T-helper 2 cell treated with Interferon-gamma antibody and Interleukin-4, amounts not matched to agents 100 ng/mL and 5 ng/mL, for 36 hours (primary cell): Measurements from ENCODE around the gene DENND1B. TPM values are rescaled to one million over a fixed set of nuclear protein-coding genes. Genes with fewer than 3 reads are reported as not detected.

Source experiments
- intact Hi-C: fragments of 100-400 bp; cut with micrococcal nuclease; formaldehyde crosslinking; loops from one replicate; pipeline ENCODE4 v1.15.1; 2023
- total RNA-seq: library from RNA; stranded (reverse); gene quantifications from 2 replicates; pipeline ENCODE4 v1.2.3, GENCODE V29; 2022

Gene DENND1B
- 55.4 and 55.9 TPM in 2 replicates for total RNA-seq

DNA sequence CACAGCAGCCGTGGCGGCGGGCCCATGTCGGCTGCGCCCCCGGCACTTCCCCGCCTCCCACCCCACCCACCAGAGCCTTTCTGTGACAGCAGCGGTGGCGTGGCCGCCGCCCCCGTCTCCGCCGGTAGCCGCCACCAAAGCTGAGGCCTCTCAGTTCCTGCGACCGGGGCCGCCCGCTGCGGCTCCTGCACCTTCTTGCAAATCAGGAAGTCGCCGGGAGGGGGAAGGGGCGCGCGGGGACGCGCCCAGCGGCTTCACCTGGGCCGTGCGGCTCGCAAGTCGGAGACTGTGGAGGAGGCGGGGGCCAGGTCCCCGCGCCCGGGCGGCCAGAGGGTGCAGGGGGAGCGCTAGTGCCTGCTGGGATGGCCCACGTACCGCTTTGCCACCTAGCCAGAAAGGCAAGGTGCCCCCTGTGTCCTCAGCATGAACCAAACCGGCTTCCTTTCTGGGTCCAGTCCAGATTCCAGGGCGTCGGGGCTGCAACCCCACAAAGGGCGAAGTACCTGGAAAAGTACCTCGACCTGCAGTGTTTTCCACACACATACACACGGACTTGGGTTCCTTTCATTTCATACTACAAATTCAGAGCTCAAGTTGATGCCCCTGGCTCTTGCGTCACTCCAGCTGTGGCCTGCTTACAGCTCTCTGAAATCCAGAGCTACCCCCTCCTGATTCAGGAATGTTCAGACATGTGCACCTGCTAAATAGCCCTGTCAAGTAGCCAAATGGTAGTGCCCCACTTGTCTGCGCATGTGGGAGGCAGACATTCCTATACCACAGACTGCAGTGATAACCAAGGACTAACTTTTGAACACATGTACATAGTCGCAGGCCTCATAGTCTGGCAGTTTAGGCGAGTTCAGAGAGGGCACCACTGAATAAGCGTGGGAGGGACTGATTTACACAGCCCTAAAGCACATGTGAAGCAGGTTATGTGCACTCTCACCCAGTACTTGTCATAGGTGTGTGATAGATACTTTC, at the start of gene DENND1B:
Gene DENND1B (minus strand): TSS at position 199 of the 981 bp plus-strand sequence. CDS start 325 bp downstream, outside the sequence.
- intact Hi-C loops = loop anchor here (1.0 to 10.0 kb wide), 9 partner anchors 14 to 869 kb away; partner anchors contain the start of genes ASPM, C1orf53 and NEK7

DNA sequence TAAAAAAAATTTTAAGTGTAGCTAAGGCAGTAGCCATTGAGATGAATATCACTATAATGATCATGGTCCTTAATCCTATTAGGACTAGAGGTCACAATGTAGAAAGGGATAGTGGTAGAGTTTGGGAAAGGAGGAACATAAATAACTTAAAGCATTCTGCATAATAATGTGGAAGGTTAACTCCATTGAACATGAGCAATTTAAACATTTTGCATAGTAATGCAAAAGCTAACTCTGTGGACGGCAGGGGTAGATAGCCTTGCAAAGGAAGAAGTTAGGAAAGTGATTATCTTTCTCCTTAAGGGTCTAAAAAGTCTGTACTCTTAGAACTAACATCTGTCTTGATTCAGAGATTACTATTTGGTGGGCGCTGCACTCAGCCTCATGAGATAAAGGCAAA, 39.0 kb upstream of the DENND1B start:
- intact Hi-C loops = no loop called here

DNA sequence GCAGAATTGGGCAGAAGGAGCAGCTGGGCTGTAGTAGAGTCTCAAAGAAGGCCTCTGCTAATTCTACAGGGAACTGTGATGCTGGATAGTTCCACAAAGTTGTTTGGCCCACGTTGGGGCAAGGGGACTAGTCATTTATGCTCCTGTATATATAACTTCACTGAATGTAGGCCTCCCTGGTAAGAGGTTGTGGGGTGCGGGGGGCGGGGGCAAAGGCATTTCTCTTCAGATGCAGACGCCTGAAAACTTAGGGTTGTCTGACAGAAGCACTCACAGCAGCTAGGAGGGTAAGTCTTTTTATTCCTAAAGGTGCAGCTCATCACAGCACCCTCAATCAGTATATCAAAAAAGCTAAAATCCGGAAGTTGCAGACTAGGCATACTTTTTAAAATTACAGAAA, 38.5 kb upstream of the DENND1B start:
- intact Hi-C loops = no loop called here

GRCh38 chr1:197811769-197812168, 36.5 kb upstream of the DENND1B start:
- intact Hi-C loops = no loop called here

- intact Hi-C loops = no loop called here
Observed at GRCh38 chr1:197810812-197811211, 35.5 kb upstream of the DENND1B start.

DNA sequence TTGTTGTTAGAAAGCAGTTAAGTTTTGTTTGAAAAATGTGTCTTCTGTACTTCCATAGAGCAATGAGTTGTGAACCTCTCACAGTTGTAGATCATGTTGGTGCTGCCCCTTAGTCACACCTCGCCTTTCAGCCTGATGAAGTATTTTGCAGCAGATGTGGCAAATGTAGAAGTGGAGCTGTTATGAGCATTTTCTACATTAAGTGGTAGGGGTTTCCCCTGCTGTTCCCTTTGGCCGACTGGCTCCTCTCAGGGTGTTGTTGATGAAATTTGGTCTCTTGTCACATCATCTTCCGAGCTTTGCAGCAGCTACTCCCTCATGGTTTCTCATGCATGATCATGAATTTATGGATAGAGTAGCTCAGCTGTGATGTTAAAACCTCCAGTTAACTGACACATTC, 33.6 kb upstream of the DENND1B start:
- intact Hi-C loops = no loop called here

GRCh38 chr1:197807739-197808453, 32.6 kb upstream of the DENND1B start:
- intact Hi-C loops = loop anchor here (2.0 kb wide), 1 partner anchor 31 kb away; no protein-coding TSS in a partner anchor

- intact Hi-C loops = loop anchor here (2.0 kb wide), 1 partner anchor 30 kb away; no protein-coding TSS in a partner anchor
Observed at GRCh38 chr1:197807216-197807615, 31.9 kb upstream of the DENND1B start.

- intact Hi-C loops = loop anchor here (1.0 to 2.0 kb wide), 2 partner anchors 30 to 45 kb away; no protein-coding TSS in a partner anchor
Observed at GRCh38 chr1:197806718-197807117, 31.4 kb upstream of the DENND1B start.

DNA sequence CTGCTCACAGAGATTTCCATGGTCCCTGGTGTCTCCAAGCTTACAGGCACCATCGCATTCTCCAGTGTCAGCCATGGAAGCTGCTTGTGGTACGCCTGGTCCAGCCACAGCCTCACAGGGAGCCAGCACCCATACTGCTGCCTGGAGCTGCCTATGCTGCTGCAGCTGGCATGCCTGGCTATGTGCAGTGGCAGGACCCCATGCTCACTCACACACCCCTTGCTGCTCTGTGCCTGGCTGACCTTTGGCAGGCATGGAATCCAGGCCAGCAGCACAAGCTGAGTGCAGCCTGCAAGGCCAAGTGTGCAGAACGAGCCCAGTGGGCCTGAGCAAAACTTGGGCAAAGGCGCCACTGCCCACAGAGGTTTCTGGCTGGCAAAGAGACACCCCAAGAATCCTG, 26.4 kb upstream of the DENND1B start:
- intact Hi-C loops = no loop called here

DNA sequence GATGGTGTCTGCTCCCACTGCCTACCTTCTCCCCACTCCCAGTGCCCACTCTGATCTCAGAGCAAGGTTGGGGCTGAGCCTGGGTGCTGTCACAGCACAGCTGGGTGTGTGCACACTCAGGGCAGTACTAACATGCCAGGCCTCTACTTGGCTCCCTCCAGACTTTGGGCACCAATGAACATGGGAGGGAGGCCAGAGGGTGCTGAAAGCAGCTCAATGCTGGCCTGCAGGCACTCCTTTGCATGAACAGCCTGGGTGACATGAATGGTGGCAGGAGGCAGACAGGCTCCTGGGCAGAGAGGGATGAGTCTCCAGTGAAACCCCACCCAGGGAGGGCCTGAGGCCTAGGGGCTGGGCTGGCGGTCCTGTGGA, 25.8 kb upstream of the DENND1B start:
- intact Hi-C loops = no loop called here

DNA sequence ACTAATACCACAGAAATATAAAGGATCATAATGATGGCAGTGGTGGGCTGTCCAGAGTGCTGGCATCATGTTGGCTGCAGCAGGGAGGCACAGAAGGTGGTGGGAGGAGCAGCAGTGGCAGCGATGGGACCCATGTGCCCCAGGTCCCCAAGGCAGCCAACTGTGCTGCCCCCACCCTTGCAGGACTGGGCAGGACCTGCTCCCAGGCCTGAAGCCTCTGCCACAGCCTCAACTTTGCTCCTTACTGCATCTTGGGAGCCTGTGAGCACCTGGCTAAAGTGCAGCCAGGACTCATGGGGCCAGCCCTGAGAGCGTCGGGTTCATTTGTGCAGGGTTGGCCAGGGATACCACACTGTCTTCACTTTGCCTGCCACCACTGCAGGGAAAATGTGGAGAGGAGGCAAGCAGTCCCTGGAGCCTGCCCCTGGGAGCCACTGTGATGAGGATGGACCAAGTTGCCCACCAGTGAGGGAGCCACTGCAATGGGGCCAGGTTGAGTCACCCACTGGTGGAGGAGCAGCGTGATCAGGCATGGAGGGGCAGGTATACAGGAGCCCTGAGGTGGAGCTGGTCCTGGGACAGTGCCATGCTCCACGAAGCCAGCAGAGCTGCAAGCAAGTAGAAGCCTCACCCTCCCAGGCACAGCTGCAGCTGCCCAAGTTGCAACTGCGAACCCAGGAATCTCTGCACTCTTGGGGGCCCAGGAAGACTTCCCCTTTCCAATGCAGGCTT, 25.3 kb upstream of the DENND1B start:
- intact Hi-C loops = no loop called here

DNA sequence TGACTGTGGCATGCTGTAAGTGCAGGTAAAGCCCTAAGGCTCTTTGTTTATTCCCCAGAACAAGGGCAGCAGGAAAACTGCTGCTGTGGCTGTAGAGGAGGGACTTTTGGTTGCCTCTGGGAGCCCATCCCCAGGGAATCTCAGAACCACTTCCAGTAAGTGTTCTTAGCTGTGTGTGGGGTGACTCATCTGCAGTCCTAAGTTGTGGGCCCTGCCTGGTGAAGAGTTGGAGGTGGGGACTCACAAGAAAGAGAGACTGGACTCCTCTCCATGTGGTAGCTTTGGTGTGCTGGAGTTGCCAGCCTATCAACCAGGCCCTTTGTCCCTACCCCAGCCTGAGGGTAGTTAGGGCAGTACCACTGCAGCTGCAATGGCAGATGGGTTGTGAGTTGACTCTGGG, 24.0 kb upstream of the DENND1B start:
- intact Hi-C loops = no loop called here

DNA sequence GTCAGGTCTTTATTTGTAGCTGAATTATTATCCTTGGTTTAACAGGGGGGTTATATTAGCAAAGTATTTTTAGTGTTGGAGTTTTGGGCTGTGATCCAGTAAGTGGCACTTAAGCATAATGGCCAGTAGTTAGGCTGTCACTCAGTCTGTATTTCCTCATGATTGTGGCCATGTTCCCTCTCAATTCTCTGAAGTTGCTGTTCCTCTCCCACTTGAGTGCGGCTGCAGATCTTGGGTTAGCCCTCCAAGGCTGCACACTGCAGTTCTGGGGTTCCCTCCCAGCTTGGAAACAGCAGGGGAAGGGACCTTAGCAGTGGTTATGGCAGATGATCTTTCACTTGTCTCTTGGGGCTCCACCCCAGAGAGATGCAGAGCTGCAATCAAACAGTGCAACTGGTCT, 23.2 kb upstream of the DENND1B start:
- intact Hi-C loops = no loop called here

- intact Hi-C loops = no loop called here
Observed at GRCh38 chr1:197797010-197797409, 21.7 kb upstream of the DENND1B start.

- intact Hi-C loops = no loop called here
Observed at GRCh38 chr1:197788741-197789739, 13.8 kb upstream of the DENND1B start.

DNA sequence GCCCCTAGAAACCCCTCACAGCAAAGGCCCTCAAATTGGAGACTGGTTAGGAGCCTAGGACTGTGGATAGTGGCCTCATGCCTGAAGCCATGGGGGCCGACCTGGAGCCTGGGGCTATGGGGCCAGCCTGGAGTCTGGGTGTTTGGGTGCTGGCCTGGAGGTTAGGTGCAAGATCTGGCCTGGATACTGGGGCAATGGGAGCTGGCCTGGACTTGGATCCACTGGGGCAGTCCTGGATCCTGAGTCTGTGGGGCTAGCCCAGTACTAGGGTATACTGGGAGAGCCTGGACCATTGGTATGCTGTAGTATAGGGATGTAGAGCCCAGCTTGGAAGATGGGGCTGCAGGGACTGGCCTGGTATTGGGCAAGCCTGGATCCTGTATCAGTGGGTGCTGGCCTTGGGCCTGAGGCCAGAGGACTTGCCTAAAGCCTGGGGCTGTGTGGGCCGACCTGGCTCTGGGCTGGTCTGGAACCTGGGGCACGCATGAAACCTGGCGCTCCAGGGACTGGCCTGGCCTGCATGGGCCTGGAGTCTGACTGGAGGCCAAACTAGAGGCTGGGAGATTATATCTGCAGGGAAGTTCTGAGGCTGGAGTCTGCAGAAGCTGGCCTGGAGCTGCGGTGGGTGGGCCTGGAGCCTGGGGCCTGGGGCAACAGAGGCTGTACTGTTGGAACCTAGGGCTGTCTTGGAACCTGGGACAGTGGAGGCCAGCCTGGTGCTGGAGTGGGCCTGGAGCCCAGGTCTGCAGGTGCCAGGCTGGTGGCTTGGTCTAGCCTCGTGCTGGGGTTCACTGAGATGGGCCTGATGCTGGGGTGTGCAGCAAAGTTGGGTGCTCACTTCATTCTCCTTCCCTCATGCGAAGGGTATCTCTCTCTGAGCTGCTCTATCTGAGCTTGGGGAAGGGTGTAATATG, 12.6 kb upstream of the DENND1B start:
- intact Hi-C loops = no loop called here

DNA sequence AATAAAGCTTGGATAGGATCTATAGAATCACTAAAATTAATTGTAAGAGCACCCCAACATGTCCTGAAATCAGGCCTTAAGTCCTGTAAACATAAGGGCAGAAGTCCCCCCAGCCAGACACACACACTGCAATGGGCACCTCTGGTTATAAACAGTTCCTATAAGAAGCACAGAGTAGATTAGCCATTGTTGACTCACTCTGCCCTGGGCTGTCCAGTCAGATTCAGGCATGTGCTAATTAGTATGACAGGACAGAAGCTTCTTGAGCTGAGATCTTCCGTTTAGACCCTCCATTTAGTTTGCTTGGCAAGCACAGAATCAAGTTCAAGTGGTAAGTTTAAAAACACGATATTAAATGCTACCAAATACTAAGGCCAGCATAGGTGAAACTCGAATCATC, 11.8 kb upstream of the DENND1B start:
- intact Hi-C loops = no loop called here

DNA sequence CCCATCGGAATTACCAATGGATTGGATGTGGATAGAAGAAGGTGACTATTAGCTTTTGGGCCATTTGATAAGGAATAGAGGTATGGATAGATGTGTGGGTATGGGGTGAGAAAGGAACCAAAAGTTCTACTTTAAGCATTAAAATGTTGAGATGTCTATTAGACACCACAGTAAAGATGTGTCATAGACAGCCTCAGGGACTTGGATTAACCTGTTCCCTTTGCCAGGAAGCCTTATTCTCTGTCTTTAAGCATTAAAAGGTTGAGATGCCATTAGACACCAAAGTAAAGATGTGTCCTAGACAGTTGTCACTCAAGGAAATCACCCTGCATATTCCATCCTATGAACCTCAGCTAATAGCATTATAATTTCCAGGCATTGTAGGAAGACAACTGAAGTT, 11.0 kb upstream of the DENND1B start:
- intact Hi-C loops = no loop called here
